Activated T-cell treated with anti-CD3 and anti-CD28 coated beads for 24 hours (primary cell): ENCODE data around the gene ACOX3.

Experiments
- DNase-seq: peaks from one replicate; pipeline ENCODE4 v3.0.0-alpha.2; 2020; ENCODE audit warnings: low read depth

Gene ACOX3

DNA sequence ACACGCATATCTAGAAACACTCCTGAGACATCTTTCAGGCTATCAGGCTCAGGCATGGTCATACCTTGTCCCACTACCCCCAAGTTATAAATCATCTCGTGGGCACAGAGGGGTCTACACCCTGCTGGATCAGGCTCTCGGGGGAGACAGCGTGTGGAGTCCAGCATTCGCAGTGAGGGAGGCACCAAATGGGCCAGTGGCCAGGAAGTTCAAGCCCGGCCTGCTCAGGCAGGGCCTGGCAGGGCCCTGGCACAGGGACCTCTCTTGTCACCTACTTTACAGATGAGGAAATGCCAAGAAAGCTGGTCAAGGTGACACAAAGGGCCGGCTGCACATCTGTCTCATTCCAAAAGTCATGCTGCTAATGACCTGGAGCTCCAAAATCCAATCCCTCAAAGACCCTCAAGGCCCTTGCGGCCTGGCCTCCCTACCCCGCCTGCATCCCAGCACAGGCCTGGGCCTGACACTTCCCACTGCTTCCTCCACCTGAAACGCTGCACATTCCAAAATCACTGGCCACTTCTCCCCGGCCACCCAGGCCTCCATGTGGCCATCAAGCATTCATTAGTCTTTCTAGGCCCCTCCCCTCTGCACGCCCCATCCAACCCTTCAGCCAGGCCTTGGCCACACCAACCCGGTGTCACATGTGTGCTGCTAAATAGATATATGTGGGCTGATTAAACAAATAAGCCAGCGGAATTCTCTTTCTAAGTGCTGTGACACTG lies 35.6 kb downstream of the ACOX3 start:
- no peak for DNase-seq

DNA sequence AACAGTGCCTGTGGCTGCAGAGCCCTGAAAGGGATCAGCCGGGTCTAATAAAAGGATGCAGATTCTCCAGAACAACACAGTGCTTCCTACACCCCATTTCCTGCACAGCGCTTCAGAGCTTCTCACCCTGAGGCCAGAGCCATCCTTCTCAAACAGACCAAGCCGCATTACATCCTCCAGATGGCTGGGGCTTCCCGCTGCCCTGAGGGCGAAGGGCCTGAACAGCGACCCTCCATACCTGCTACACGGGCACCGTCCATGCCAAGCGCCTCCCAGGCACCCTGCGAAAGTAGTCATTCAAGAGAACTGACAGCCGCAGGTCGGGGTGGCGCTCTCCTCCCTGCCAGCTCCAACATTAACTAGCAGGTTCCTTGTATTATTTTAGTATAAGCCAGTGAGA lies 36.5 kb downstream of the ACOX3 start:
- DNase-seq, result no peak

DNA sequence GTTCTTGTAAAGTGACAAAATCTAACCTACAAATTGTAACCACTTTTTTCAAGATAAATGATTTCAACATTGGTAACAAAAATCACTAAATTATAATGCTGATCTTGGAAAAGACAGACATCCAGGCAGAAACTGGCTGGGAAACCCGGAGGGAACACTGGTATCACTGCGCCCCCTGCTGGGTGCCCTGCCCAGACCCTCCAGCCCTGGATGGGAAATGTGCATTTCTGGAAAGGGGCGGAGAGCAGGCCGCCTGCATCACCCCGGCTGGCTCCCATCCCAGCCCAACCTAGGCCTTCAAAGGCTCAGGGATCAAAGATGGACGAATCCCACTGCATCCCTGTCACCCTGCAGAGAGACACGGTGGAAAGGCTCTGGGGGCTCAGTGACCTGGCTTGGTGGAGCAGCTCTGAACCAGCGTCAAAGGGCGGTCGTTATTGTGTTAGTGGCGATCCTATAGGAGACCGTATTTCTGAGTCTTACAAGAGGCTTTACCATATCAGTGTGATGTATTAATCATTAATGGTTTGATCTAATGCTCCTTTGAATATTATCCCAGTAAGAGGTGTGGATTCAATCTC lies 37.3 kb downstream of the ACOX3 start:
- peak; percentile 24 for DNase-seq

DNA sequence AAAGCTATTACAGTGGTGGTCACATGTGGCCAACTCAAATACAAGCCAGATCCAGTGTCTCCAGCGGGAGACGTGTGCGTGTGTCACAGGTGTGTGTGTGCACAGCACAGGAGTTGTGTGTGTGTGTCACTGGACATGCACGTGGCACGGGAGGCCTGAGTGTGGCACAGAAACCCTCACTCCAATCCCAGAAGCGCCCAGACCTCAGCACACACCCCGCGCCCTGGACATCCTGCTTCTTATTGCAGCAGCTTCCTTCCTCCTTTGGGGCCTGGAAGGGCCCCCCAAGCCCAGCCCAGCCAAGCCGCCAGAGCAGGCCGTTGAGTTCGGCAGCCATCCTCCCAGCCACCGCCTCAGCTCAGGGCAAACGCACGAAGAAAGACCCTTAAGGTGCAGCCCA lies 37.9 kb downstream of the ACOX3 start:
- no peak for DNase-seq

DNA sequence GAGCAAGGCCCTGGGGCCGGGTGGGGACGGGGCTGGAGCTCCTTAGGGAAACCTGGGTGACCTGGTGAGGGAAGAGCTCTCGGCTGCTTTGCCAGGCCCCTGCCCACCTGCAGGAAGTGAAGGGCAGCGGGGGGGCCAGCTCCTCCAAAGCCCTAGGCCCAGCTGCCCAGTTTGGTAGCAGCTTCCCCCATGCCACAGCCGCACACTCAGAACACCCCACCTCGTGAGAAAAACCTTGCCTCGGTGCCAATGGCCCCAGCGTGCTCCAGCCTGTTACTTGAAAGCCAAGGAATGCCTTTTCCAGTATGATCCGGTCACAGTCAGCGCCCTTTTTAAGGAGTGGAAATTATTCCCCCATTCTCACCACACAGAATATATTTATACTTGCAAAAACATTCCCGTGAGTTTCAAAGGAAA lies 38.3 kb downstream of the ACOX3 start:
- no peak for DNase-seq

DNA sequence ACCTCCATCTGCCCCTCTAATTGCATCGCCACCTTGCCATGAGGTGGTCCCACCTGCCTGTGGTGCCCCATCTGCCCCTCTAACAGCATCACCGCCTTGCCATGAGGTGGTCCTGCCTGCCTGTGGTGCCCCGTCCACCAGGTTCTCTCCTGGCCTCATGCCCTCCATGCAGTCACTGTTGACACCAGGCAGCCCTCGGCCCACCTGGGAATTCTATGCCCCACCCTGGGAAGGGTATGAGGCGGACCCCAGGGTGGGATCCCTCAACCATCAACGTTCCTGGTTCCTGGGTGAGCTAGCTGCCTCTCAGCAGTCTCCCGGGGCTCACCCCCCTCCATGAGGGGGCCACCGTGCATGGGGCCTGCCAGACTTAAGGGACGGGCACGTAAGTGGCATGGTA lies 38.9 kb downstream of the ACOX3 start:
- no peak for DNase-seq

DNA sequence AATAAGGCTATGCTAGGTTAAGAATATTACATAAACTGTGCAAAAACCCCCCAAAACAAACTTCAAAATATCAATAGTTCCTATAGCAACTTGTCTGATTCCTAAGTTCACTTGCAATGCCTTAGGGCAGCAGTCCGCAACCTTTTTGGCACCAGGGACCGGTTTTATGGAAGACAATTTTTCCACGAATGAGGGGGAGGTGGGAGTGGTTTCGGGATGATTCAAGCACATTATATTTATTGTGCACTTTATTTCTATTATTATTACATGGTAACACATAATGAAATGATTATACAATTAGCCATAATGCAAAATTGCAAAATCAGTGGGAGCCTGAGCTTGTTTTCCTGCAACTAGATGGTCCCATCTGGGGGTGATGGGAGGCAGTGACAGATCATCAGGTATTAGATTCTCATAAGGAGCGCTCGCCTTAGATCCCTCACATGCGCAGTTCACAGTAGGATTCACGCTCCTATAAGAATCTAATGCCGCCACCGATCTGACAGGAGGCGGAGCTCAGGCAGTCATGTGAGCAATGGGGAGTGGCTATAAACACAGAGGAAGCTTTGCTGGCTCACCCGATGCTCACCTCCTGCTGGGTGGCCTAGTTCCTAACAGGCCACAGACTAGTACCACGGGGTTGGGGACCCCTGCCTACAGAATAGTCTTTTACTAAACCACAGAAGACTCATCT lies 39.7 kb downstream of the ACOX3 start:
- DNase-seq, result no peak

DNA sequence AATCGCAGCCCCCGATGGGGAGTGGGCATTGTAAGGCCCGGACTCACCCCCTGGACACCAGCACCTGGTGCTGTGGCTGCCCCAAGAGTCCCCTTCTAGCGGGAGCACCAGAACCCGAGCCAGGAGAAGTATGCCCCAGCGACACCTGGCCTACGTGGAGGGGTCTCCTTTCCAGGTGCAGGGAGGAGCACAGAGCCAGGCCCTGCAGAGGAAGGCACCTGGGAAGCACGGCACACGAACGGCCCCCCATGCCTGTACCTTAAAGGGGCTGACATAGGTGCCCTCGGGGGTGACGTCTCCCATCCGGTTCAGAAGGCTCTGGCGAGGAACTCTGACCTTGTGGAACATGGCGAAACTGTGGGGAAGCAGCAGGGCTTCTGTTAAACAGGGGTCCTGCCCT lies 41.2 kb downstream of the ACOX3 start:
- DNase-seq, result no peak

GRCh38 chr4:8398347-8398746 lies 42.2 kb downstream of the ACOX3 start:
- no peak for DNase-seq

- no peak for DNase-seq
Measured at GRCh38 chr4:8396762-8397406, 43.6 kb downstream of the ACOX3 start.

GRCh38 chr4:8395504-8396296 lies 44.8 kb downstream of the ACOX3 start:
- no peak for DNase-seq

DNA sequence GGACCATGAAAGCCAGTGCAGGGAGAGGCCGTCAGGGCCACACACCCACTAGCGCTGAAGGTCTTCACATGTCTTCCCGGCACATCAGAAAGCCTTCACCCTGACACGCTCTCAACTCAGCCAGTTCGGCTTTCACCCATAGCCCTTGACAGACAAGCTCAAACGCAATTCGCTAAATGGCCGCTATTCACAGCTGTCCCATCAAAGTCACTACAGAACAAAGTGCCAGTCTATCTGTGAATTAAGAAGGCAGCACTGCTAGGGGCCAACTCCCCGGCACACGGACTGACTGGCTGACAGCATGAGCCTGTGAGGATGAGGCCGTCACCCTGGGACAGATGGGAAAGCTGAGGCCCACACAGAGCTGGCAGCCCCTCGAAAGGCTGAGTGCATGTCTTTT lies 45.7 kb downstream of the ACOX3 start:
- DNase-seq, result no peak

- DNase-seq, result no peak
Measured at GRCh38 chr4:8394061-8394519, 46.4 kb downstream of the ACOX3 start.

GRCh38 chr4:8393593-8394038 lies 46.9 kb downstream of the ACOX3 start:
- DNase-seq, result no peak

- no peak for DNase-seq
Measured at GRCh38 chr4:8392591-8393190, 47.8 kb downstream of the ACOX3 start.

GRCh38 chr4:8391972-8392371 lies 48.6 kb downstream of the ACOX3 start:
- no peak for DNase-seq

DNA sequence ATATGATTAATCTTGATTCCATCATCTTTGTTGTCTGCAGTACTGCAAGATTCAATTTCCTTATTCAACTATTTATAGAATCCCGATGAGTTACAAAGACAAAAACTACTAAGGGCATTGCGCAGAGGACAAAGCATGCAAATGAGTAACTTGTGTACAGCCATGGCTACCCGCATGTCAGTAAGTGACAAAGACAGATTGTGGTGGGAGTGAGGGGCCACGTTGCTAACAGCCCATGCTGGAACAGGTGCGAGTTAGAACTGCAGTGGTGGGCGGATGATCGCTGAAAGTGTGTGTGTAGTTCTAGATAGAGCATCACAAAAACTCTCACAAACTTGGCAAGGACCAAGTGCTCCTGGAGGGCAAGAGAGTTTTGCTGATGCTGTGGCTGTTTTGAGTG lies 49.5 kb downstream of the ACOX3 start:
- no peak for DNase-seq

DNA sequence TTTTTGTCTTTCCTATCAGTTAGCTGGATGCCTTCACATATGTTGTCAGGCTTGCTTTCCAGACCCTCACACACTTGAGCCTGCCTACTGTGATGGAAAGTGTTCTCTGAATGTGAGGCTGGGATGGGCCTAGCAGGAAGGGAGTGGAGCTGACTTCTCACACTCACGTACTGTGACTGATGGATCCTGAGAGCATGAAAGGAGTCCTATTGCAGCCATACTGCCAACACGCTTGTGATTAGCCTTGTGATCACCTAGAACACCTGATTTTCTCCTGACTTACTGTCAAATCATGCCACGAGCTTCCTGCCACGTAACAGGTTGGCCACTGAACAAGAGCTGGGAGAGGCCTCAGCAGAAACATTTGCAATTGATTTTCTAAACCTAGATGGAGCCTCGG lies 49.9 kb downstream of the ACOX3 start:
- DNase-seq, result no peak

DNA sequence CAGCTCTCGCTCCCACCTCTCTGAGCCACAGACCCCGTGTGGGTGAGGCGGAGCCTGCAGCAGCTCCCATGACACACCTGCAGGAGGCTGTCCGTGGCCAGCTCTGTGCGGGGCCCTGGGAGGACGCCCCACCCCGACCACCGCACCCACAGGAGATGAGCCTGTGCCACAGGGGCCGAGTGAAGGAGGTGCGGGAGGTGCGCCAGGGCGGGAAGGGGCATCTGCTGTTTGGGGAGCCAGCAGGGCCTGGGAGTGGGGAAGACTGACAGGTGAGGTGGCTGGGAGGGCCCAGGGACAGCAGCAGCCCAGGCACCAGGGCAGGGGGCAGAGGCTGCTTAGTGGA lies 52.0 kb downstream of the ACOX3 start:
- DNase-seq, result no peak

DNA sequence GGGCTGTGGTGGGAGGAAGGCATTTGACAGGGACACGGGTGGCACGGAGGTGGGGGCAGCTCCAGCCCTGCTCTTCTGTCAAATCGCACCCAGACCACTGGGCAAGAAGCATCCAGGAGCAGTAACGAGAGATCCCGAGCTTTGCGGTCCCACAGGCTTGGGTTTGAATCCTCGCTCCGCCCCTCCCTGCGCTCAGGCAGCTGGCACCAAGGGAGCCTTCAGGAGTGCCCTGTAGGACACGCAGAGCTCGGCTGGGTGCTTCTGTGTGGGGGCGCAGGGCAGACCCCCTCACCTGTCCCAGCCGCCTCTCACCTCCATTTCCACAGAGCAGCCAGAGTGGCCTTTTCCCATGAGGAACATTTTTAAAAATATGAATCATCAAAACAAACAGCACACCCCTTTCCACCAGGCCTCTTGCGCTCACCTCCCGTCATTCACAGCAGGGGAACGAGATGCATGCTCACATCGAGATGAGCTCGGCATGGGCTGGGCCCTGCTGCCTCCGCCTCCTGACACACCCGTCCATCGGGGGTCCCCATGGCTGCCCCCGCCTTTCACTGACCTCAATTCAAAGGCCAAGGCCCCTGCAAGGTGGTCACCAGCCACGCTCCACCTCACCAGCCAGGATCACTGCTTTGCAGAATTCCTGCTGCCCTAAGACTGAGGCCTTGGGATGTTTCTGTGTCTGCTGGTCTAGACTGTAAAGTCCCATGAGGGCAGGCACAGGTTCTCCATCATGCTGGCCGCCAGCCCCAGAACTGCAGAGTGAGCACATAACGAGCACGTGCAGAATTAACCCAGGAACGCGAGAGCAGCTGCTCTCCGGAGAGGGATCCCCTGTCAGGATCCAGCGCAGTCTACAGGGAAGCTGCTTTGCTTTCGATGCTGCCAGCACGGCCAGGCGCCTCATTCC lies 52.7 kb downstream of the ACOX3 start:
- DNase-seq, result no peak

DNA sequence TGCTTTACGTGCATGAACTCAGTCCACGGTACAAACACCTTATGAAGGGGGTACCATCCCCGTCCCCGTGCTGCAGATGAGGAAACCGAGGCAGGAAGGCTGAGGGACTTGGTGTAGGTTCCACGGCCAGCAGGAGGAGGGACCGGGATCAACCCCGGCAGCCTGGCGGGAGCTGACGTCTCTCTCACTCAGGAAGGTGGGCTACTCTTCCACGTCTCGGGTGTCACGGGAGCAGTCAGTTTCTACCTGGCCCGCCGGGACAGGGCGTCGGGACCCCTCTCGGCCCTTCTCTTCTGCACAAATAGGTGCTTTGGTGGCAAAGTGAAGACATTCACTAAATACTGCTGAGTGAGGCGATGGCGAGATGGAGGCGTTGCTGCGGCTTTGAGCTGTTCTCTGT lies 53.3 kb downstream of the ACOX3 start:
- no peak for DNase-seq
